DND-41 (cell line): Measurements from ENCODE around the gene GLIPR2.

ENCODE experiments used
- CTCF ChIP-seq: IDR thresholded peaks from 2 replicates; pipeline ENCODE4 v1.5.1; 2012; ENCODE audit warnings: borderline replicate concordance, low read length, moderate library complexity, mild to moderate bottlenecking; ENCODE audit not compliant: poor library complexity, severe bottlenecking; ENCODE audit errors: extremely low read depth
- EZH2 ChIP-seq: IDR thresholded peaks from 3 replicates; pipeline ENCODE4 v1.6.1; 2012; ENCODE audit warnings: borderline replicate concordance, low read depth, mild to moderate bottlenecking, moderate library complexity, low read length, inconsistent platforms; ENCODE audit not compliant: severe bottlenecking

GRCh38 chr9:36146651-36147050, 10.1 kb downstream of the GLIPR2 start:
- TF ChIP-seq CTCF (no peak), EZH2 (no peak)
